PC-9 (cell line): ENCODE results near the gene SERINC4. TPM values are rescaled to one million over a fixed set of nuclear protein-coding genes. Genes with fewer than 3 reads are reported as not detected.

Experiments used
- BruUV-seq: library from RNA; stranded (reverse); fragments of 400-500 nt; replicated peaks from 2 replicates; lab custom pipeline; 2021; lab: Mats Ljungman, UMichigan
- CTCF ChIA-PET: fragments of 300-600 bp; sonication (Branson Sonifier 250); formaldehyde crosslinking; loops from one replicate; lab custom pipeline; 2022; ENCODE audit warnings: antibody characterized with exemption; lab: Charles Lee
- POLR2A ChIA-PET: fragments of 300-600 bp; sonication (Branson Sonifier 250); formaldehyde crosslinking; loops from one replicate; lab custom pipeline; 2022; ENCODE audit warnings: antibody characterized with exemption; ENCODE audit not compliant: unreplicated experiment; lab: Charles Lee
- DNase-seq, 2 experiments: peaks; one replicate each; pipeline versions ENCODE4 v3.0.0 to v3.0.0-alpha.2; 2015 to 2022; ENCODE audit warnings: mixed read lengths in 1 of 2
- H2AFZ ChIP-seq: fragments of 200-600 bp; sonication (generic); 2 replicates; pipeline ENCODE4 v1.8.1; 2017; ENCODE audit warnings: antibody characterized with exemption
- H3F3A ChIP-seq: fragments of 200-600 bp; sonication (generic); 2 replicates; pipeline ENCODE4 v1.8.1; 2017; ENCODE audit warnings: antibody characterized with exemption, mild to moderate bottlenecking, low read depth; ENCODE audit not compliant: insufficient read depth
- H3K27ac ChIP-seq: fragments of 200-600 bp; sonication (generic); 2 replicates; pipeline ENCODE4 v1.6.1; 2016; ENCODE audit warnings: mixed run types
- H3K27me3 ChIP-seq: fragments of 200-600 bp; sonication (generic); 2 replicates; pipeline ENCODE4 v1.6.1; 2016; ENCODE audit warnings: low read depth, mixed run types; ENCODE audit not compliant: insufficient read depth
- H3K36me3 ChIP-seq: fragments of 200-600 bp; sonication (generic); 2 replicates; pipeline ENCODE4 v1.6.1; 2016; ENCODE audit warnings: low read depth, mixed run types
- H3K4me1 ChIP-seq: fragments of 200-600 bp; sonication (generic); replicated peaks from 2 replicates; pipeline ENCODE4 v1.6.1; 2016; ENCODE audit warnings: mixed run types; ENCODE audit not compliant: insufficient read depth
- H3K4me2 ChIP-seq: fragments of 200-600 bp; sonication (generic); 2 replicates; pipeline ENCODE4 v1.6.1; 2017; ENCODE audit warnings: mixed run types
- H3K4me3 ChIP-seq: fragments of 200-600 bp; sonication (generic); 2 replicates; pipeline ENCODE4 v1.6.1; 2016; ENCODE audit warnings: mixed run types
- H3K79me2 ChIP-seq: fragments of 200-600 bp; sonication (generic); 2 replicates; pipeline ENCODE4 v1.6.1; 2017; ENCODE audit warnings: low read depth, mixed run types
- H3K9me2 ChIP-seq: fragments of 200-600 bp; sonication (generic); 2 replicates; pipeline ENCODE4 v1.8.1; 2017; ENCODE audit warnings: mild to moderate bottlenecking; ENCODE audit not compliant: insufficient read depth
- H3K9me3 ChIP-seq: fragments of 200-600 bp; sonication (generic); 2 replicates; pipeline ENCODE4 v1.8.1; 2016; ENCODE audit warnings: low read depth; ENCODE audit not compliant: insufficient read depth
- H4K20me1 ChIP-seq: fragments of 200-600 bp; sonication (generic); 2 replicates; pipeline ENCODE4 v1.8.1; 2017; ENCODE audit not compliant: insufficient read depth
- EZH2 ChIP-seq: fragments of 200-600 bp; sonication (generic); IDR thresholded peaks from 2 replicates; pipeline ENCODE4 v1.8.0; 2017; ENCODE audit warnings: antibody characterized with exemption, low read depth
- intact Hi-C: fragments of 100-400 bp; cut with micrococcal nuclease; formaldehyde crosslinking; loops from one replicate; pipeline ENCODE4 v1.10.0; 2022; ENCODE audit not compliant: unreplicated experiment
- total RNA-seq: library from RNA; stranded (reverse); gene quantifications from 2 replicates; pipeline ENCODE4 v1.2.3, GENCODE V29; 2021
- TF ChIP-seq, protein P1 (sequence below): fragments of 200-600 bp; sonication (generic); conservative IDR thresholded peaks from 2 replicates; pipeline ENCODE4 v1.6.1; 2017; ENCODE audit warnings: mixed run types, antibody characterized with exemption, mild to moderate bottlenecking, moderate library complexity

SERINC4 gene
- total RNA-seq, 1 experiment from 2014 or later = 0.46 TPM

DNA sequence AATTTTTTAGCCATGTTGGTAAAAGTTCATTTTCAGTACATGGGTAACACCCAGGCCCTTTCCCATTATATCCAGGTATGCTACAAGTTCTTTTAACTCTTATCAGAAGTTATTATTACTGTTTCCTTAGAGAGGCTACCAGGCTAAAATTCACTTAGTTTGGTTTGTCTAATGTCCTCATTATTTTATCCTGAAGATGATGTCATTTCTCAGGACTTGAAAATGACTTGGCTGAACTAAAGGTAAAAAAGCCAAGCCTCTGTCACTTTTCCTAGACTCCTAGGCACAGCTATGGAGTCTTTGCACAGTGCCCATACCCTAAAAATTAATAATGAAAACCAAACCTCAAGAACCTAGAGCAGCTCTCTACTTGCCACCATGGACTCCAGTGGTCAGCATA lies 27.4 kb downstream of the SERINC4 start:
- ChIA-PET POLR2A (no interaction called here), CTCF (no interaction called here)
- no peaks in the 10 kb centered on the region for H3K27me3 ChIP-seq
- no peak for DNase-seq
- H3K4me3 ChIP-seq = no peak overlapping the region
- H3K9me2 ChIP-seq = no peaks in the 10 kb centered on the region
- H3K36me3 ChIP-seq = peaks cover 22% of the 10 kb centered on the region; the same call in 1 of the 2 replicates
- TF ChIP-seq EZH2 = no peak
- TF ChIP-seq, protein P1, sequence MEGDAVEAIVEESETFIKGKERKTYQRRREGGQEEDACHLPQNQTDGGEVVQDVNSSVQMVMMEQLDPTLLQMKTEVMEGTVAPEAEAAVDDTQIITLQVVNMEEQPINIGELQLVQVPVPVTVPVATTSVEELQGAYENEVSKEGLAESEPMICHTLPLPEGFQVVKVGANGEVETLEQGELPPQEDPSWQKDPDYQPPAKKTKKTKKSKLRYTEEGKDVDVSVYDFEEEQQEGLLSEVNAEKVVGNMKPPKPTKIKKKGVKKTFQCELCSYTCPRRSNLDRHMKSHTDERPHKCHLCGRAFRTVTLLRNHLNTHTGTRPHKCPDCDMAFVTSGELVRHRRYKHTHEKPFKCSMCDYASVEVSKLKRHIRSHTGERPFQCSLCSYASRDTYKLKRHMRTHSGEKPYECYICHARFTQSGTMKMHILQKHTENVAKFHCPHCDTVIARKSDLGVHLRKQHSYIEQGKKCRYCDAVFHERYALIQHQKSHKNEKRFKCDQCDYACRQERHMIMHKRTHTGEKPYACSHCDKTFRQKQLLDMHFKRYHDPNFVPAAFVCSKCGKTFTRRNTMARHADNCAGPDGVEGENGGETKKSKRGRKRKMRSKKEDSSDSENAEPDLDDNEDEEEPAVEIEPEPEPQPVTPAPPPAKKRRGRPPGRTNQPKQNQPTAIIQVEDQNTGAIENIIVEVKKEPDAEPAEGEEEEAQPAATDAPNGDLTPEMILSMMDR = no peak
- H3F3A ChIP-seq = peaks cover 49% of the 10 kb centered on the region
- intact Hi-C loops = loop anchor here (10.0 kb wide), 1 partner anchor 52 kb away; the partner anchor contains the start of genes MFAP1 and WDR76
- no peaks in the 10 kb centered on the region for H3K4me1 ChIP-seq
- no peaks in the 10 kb centered on the region for H3K79me2 ChIP-seq
- H3K9me3 ChIP-seq = no peaks in the 10 kb centered on the region
- H4K20me1 ChIP-seq = peaks cover 3% of the 10 kb centered on the region; the same call in 1 of the 2 replicates
- H3K27ac ChIP-seq = no peak overlapping the region
- H3K4me2 ChIP-seq = no peak overlapping the region
- BruUV-seq = no TSS peak
- H2AFZ ChIP-seq = no peak overlapping the region

DNA sequence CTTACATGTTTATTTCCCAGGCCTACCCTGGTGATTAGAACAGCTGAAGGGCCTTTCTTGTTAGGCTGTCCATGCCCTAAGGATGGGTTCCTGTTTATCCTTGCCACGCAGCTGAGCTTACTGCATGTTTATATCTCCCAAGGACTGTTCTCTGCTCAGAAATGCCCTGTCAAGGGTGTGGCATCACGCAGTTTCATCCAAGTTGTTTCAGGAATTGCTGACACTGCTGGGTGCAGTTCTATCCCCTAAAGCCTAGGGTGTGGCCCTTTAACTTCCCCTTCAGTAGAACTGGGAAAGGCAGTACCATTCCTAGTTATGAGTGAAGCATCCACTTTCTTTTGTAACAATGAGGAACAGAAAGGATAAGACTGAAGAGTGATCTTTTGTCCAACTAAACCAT lies 28.2 kb downstream of the SERINC4 start:
- ChIA-PET CTCF (no interaction called here), POLR2A (no interaction called here)
- TF ChIP-seq EZH2 = no peak
- TF ChIP-seq, protein P1 = no peak
- Histone ChIP-seq H3F3A (peaks cover 49% of the 10 kb centered on the region), H3K4me1 (no peaks in the 10 kb centered on the region), H3K9me3 (no peaks in the 10 kb centered on the region), H3K4me3 (no peak overlapping the region), H2AFZ (no peak overlapping the region), H3K9me2 (no peaks in the 10 kb centered on the region), H4K20me1 (peaks cover 3% of the 10 kb centered on the region; the same call in 1 of the 2 replicates), H3K27me3 (no peaks in the 10 kb centered on the region), H3K36me3 (peaks cover 22% of the 10 kb centered on the region; the same call in 1 of the 2 replicates), H3K4me2 (no peak overlapping the region), H3K27ac (no peak overlapping the region), H3K79me2 (no peaks in the 10 kb centered on the region)
- DNase-seq = no peak
- no TSS peak for BruUV-seq
- intact Hi-C loops = loop anchor here (10.0 kb wide), 1 partner anchor 53 kb away; the partner anchor contains the start of genes MFAP1 and WDR76

DNA sequence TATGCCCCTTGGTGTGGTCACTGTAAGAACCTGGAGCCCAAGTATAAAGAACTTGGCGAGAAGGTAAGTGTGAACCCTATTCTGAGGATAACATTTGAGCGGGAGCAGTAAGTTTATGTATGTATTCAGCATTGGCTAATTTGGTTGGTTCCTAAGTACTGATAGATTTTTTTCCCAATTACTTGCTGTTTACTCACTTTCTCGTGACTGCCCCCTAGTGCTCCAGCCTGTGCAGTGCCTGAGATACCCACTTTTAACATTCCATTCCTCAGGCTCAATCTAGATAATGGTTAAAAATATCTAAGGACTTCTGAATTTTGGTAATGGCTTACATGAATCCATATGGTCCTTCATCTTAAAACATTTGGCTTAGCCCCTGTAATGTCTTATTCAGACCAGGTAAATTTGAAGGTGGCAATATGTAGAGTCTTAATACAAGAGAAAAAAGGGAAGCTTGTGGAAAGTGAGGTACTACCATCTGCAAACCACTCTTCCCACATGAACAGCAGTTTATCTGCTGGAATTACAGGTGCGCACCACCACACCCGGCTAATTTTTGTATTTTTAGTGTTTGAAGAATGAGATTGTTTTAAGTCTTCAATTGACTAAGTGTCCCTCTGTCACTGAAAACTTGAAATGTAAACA lies 30.3 kb downstream of the SERINC4 start:
- Histone ChIP-seq H3K27me3 (no peaks in the 10 kb centered on the region), H2AFZ (no peak overlapping the region), H3K36me3 (peaks cover 35% of the 10 kb centered on the region; the same call in 1 of the 2 replicates), H3K4me1 (no peaks in the 10 kb centered on the region), H3K9me2 (no peaks in the 10 kb centered on the region), H3K4me3 (no peak overlapping the region), H3K4me2 (no peak overlapping the region), H4K20me1 (peaks cover 3% of the 10 kb centered on the region; the same call in 1 of the 2 replicates), H3K79me2 (no peaks in the 10 kb centered on the region), H3F3A (peaks cover 32% of the 10 kb centered on the region), H3K27ac (no peak overlapping the region), H3K9me3 (no peaks in the 10 kb centered on the region)
- POLR2A ChIA-PET = interaction anchor here (0.5 kb wide), 1 partner anchor 32 kb away, joined by 6 read pairs; no protein-coding TSS in a partner anchor
- intact Hi-C loops = loop anchor here (10.0 kb wide), 1 partner anchor 55 kb away; the partner anchor contains the start of genes MFAP1 and WDR76
- TF ChIP-seq EZH2 = no peak
- TF ChIP-seq, protein P1 = peak; percentile 76
- CTCF ChIA-PET = no interaction called here
- BruUV-seq = no TSS peak
- DNase-seq = peak in 1 of 2 experiments; percentile 50
